Ovary (tissue), 9 donors: ENCODE measurements around the gene NAV2. TPM values are rescaled to one million over a fixed set of nuclear protein-coding genes. Genes with fewer than 3 reads are reported as not detected.

ENCODE experiments used
- DNase-seq, 5 donors: peaks; one replicate each; pipeline ENCODE4 v3.0.0-alpha.2; 2019 to 2020
- H3K27ac ChIP-seq, 2 donors: fragments of 200-600 bp; one replicate each; pipeline versions ENCODE4 v1.5.1 to v1.8.0; 2019 to 2022
- H3K27me3 ChIP-seq: fragments of 200-600 bp; one replicate; pipeline ENCODE4 v1.8.0; 2022
- H3K36me3 ChIP-seq: fragments of 200-600 bp; sonication (generic); one replicate; pipeline ENCODE4 v1.5.1; 2019
- H3K4me1 ChIP-seq: one replicate; pipeline ENCODE4 v1.8.1; 2013; ENCODE audit warnings: mild to moderate bottlenecking, moderate library complexity; ENCODE audit not compliant: insufficient read depth
- H3K4me3 ChIP-seq: fragments of 200-600 bp; sonication (generic); one replicate; pipeline ENCODE4 v1.5.1; 2017
- H3K9me3 ChIP-seq, 2 donors: fragments of 200-600 bp in 1 of 2; sonication (generic) in 1 of 2; one replicate each; pipeline versions ENCODE4 v1.5.1 to v1.8.1; 2013 to 2019; ENCODE audit warnings: mild to moderate bottlenecking in 1 of 2, moderate library complexity in 1 of 2
- EP300 ChIP-seq: sonication (generic); formaldehyde crosslinking; IDR thresholded peaks from one replicate; pipeline ENCODE4 v1.6.1; 2017; ENCODE audit warnings: antibody characterized with exemption
- POLR2A ChIP-seq: fragments of 450-650 bp; IDR thresholded peaks from one replicate; pipeline ENCODE4 v1.6.1; 2017; ENCODE audit warnings: antibody characterized with exemption, mild to moderate bottlenecking, moderate library complexity
- WGBS, 3 donors: extraction: QIAGEN DNeasy Blood & Tissue Kit in 1 of 3; methylation state at CpG; one replicate each; pipeline versions ENCODE4 v1.1.5 to v1.1.7; 2013 to 2017; 5-methylcytosine and 5-hydroxymethylcytosine counted together
- intact Hi-C, 4 donors: fragments of 100-400 bp; cut with DNase I; formaldehyde crosslinking; loops; one replicate each; pipeline versions ENCODE4 v1.11.0 to v1.15.1; 2022 to 2023
- polyA plus RNA-seq, 2 donors: library from polyadenylated mRNA; stranded (reverse); fragments of 200-250 nt in 1 of 2; fragments of 350-450 nt in 1 of 2; fragmentation: Illumina TruSeq in 1 of 2; extraction: RNeasy Lipid Tissue Mini Kit (QIAGEN cat#74804) in 1 of 2; gene quantifications; one replicate each; pipeline ENCODE4 v1.2.3, GENCODE V29; 2013 to 2014
- total RNA-seq, 7 donors: library from RNA; depleted of rRNA in 2 of 7; stranded (reverse); fragments of >200 nt in 2 of 7; fragmentation: NEBNext Ultra II Directional in 3 of 7; extraction: Animal tissue kit (Norgen Biotek cat#: 25700) in 3 of 7; gene quantifications; one replicate each; pipeline versions ENCODE4 v1.1.0 to v1.2.4, GENCODE V29; 2016 to 2023
- TF ChIP-seq, protein P1 (sequence below), 3 donors: fragments of 450-650 bp in 2 of 3; fragments of 200-600 bp in 1 of 3; IDR thresholded peaks; one replicate each; pipeline versions ENCODE4 v1.5.1 to v1.8.0; 2016 to 2022; ENCODE audit warnings: antibody characterized with exemption in 3 of 3, mild to moderate bottlenecking in 1 of 3
- donor health status: DM: no; HTN: no; CAD: no; lungs with moderate emphysema.
- donor health status: DM: no; HTN: no; CAD: no.
- donor health status: Bipolar disorder and iron deficiency.
- donor health status: DM: yes; HTN: yes; CAD: no.
- donor health status: DM: no; HTN: no; CAD: no.
- donor health status: DM: yes; HTN: yes; CAD: no.

Gene NAV2
- total and polyA plus RNA-seq, 9 donors = 2.9 to 14.1 (median 7.8) TPM

DNA sequence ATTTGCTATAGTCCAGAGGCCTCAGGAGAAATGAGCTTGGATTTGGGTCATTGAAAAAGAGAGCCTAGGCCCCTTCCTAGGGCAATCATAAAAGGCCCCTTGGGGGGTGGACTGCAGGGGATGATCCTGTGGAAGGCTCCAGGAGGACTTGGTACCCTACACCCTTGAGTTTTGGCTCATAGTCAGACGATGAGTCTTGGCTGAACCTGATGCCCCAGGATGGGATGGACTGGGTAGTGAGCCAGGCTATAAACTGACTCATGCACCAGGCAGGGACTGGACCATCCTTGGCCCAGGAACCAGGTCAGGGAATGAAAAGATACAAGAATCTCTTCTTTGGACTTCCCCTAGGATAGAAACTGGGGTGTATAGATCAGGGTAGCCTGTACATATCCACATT, 54.2 kb downstream of the NAV2 start:
- H3K4me1 ChIP-seq = peaks cover 2% of the 10 kb centered on the region
- no peaks in the 10 kb centered on the region for H3K27me3 ChIP-seq
- intact Hi-C loops = no loop called here
- H3K9me3 ChIP-seq = no peaks in the 10 kb centered on the region
- TF ChIP-seq EP300 (no peak), POLR2A (no peak)
- TF ChIP-seq, protein P1, sequence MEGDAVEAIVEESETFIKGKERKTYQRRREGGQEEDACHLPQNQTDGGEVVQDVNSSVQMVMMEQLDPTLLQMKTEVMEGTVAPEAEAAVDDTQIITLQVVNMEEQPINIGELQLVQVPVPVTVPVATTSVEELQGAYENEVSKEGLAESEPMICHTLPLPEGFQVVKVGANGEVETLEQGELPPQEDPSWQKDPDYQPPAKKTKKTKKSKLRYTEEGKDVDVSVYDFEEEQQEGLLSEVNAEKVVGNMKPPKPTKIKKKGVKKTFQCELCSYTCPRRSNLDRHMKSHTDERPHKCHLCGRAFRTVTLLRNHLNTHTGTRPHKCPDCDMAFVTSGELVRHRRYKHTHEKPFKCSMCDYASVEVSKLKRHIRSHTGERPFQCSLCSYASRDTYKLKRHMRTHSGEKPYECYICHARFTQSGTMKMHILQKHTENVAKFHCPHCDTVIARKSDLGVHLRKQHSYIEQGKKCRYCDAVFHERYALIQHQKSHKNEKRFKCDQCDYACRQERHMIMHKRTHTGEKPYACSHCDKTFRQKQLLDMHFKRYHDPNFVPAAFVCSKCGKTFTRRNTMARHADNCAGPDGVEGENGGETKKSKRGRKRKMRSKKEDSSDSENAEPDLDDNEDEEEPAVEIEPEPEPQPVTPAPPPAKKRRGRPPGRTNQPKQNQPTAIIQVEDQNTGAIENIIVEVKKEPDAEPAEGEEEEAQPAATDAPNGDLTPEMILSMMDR (IDR thresholded peaks at IDR 0.05) = no peak
- H3K27ac ChIP-seq = no peak overlapping the region
- H3K36me3 ChIP-seq = no peaks in the 10 kb centered on the region
- H3K4me3 ChIP-seq = no peak overlapping the region
- 81 to 92% (median 89%) methylated on average over 1 of the region's 1 CpG for WGBS, 3 donors
- DNase-seq = no peak

DNA sequence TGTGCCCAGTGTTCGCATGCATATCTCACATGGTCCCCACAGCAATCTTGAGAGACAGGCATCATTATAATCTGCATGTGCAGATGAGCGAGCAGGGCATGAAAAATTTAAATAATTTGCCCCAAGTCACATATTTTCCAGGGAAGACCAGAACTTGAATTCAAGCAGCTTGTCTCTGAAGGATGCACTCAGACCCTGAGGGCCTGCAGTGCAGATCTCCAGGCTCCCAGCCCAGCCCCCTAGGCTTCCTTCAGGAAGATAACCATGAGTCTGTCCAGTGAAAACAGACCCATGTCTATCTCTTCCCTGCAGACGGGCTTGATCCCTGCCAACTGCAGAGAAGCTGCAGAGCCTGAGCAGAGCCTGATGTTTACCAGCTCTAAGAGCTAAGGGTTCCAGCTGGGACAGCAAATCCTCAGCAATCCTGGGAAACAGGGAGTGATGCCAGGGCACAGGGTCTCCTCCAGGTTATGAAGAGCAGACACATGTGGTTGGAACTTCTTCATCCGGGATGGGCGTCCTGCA, 55.1 kb downstream of the NAV2 start:
- no peaks in the 10 kb centered on the region for H3K27me3 ChIP-seq
- no peaks in the 10 kb centered on the region for H3K36me3 ChIP-seq
- WGBS, 3 donors = 60 to 76% (median 64%) methylated on average over 5 of the region's 5 CpGs
- peaks cover 2% of the 10 kb centered on the region for H3K4me1 ChIP-seq
- no peak for TF ChIP-seq POLR2A
- TF ChIP-seq, protein P1 (IDR thresholded peaks at IDR 0.05) = no peak
- no peak for TF ChIP-seq EP300
- H3K27ac ChIP-seq = no peak overlapping the region
- no peak overlapping the region for H3K4me3 ChIP-seq
- DNase-seq = no peak
- no peaks in the 10 kb centered on the region for H3K9me3 ChIP-seq
- intact Hi-C loops = no loop called here

DNA sequence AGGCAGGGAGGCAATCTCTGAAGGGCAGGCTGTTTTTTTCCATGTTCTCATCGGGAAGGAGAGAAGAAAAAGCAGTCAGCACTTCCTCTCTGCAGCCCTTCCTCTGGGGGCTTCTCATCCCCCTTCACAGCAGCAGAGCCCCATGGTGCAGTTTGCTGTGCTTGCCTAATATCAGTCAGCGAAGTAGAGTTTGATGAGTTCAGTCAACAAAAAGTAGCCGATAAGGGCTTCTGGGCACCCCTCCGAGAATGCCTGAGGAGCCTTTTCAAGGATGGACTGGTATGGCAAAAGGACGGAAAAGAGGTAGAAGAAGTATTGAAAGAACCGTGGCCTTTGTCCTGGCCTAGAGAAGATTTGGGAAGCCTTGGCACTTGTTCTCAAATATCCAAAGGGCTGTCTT, 55.6 kb downstream of the NAV2 start:
- intact Hi-C loops = no loop called here
- Histone ChIP-seq H3K27me3 (no peaks in the 10 kb centered on the region), H3K4me1 (peaks cover 2% of the 10 kb centered on the region), H3K9me3 (no peaks in the 10 kb centered on the region), H3K27ac (no peak overlapping the region), H3K4me3 (no peak overlapping the region), H3K36me3 (no peaks in the 10 kb centered on the region)
- 78 to 84% (median 78%) methylated on average over 6 of the region's 6 CpGs for WGBS, 3 donors
- no peak for TF ChIP-seq EP300
- TF ChIP-seq, protein P1 (IDR thresholded peaks at IDR 0.05) = no peak
- no peak for TF ChIP-seq POLR2A
- no peak for DNase-seq

DNA sequence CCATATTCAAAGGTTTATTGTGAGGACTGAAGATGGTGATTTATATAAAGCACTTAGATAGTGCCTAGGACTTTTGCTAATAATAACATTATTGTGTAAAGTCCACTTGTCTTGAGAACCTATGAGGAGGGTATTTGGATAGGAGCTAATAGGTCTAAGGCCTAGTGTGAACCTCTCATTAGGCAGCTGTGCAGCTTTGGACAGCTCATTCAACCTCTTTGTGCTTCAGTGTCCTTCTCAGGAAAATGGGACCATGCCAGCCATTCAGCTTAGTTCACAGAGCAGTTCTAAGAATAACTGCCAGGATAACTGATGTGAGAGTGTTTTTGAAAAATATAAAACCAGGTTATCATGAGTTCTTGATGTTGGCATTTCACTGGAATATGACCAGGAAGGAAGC, 56.2 kb downstream of the NAV2 start:
- Histone ChIP-seq H3K4me1 (peaks cover 2% of the 10 kb centered on the region), H3K27ac (no peak overlapping the region), H3K36me3 (no peaks in the 10 kb centered on the region), H3K4me3 (no peak overlapping the region), H3K9me3 (no peaks in the 10 kb centered on the region), H3K27me3 (no peaks in the 10 kb centered on the region)
- DNase-seq = no peak
- no peak for TF ChIP-seq EP300
- no peak for TF ChIP-seq POLR2A
- TF ChIP-seq, protein P1 (IDR thresholded peaks at IDR 0.05) = no peak
- intact Hi-C loops = no loop called here
